ENCODE results near the gene TREX2.

- TF ChIP-seq CTCF (conservative IDR thresholded peaks at IDR 0.05 in 1 of 2, IDR thresholded peaks at IDR 0.05 in 1 of 2; ENCODE audit: extremely low read depth in 1 of 2, insufficient read depth in 1 of 2, low read depth in 1 of 2, low read length in 2 of 2) (no peak), EZH2 (IDR thresholded peaks at IDR 0.05; ENCODE audit: borderline replicate concordance, low read length) (no peak)
These were observed 35.5 kb downstream of the TREX2 start for GRCh38 chrX:153410373-153410772.
